GM12878 (cell line): ENCODE results near the gene TRAF3IP1. TPM values are rescaled to one million over a fixed set of nuclear protein-coding genes. Genes with fewer than 3 reads are reported as not detected.
"Not testable (repeated sequence)": the region's sequence is repeated elsewhere in the genome, so short reads cannot be mapped to it uniquely, and the experiment has no call there.

ENCODE experiments used
- ATAC-seq: fragments of 200-7000 bp; cut with Tn5 transposase; 3 replicates; pipeline ENCODE4 v1.9.1; 2020; ENCODE audit warnings: mild to moderate bottlenecking, moderate library complexity
- BruUV-seq: library from RNA; stranded (reverse); fragments of 400-500 nt; replicated peaks from 2 replicates; lab custom pipeline; 2021; lab: Mats Ljungman, UMichigan
- CTCF ChIA-PET: fragments of 300-600 bp; sonication (Branson Sonifier 250); formaldehyde crosslinking; extraction: SDS; loops from one replicate; lab custom pipeline; 2021; ENCODE audit warnings: inconsistent platforms; lab: Yijun Ruan, JAX
- POLR2A ChIA-PET: fragments of 350-600 bp; formaldehyde crosslinking; extraction: SDS; loops from one replicate; lab custom pipeline; 2021; ENCODE audit warnings: inconsistent platforms; lab: Charles Lee
- RAD21 ChIA-PET: fragments of 300-600 bp; sonication (Branson Sonifier 250); formaldehyde crosslinking; loops from one replicate; lab custom pipeline; 2023; ENCODE audit warnings: antibody characterized with exemption; ENCODE audit not compliant: unreplicated experiment; lab: Charles Lee
- SMC1A ChIA-PET: fragments of 300-600 bp; sonication (Branson Sonifier 250); formaldehyde crosslinking; loops from one replicate; lab custom pipeline; 2023; ENCODE audit not compliant: unreplicated experiment, uncharacterized antibody; lab: Charles Lee
- DNase-seq: peaks from one replicate; pipeline ENCODE4 v3.0.0-alpha.2; 2011; ENCODE audit warnings: low read depth, low spot score
- FAIRE-seq: peaks from 3 replicates; lab custom pipeline; 2011; peaks lifted over from hg19 to GRCh38; lab: Jason Lieb, UNC
- H2AFZ ChIP-seq: 2 replicates; pipeline ENCODE4 v1.6.0; 2011; ENCODE audit warnings: low read depth, low read length, control low read depth; ENCODE audit not compliant: control insufficient read depth
- H3K27ac ChIP-seq: 2 replicates; pipeline ENCODE4 v1.5.1; 2011; ENCODE audit warnings: control low read depth; ENCODE audit not compliant: control insufficient read depth, insufficient read depth
- H3K27me3 ChIP-seq, 2 experiments: replicated peaks in 1 of 2; 2 replicates each; pipeline versions ENCODE4 v1.6.0 to v1.6.1; 2011; ENCODE audit warnings: low read length in 1 of 2; ENCODE audit not compliant: control insufficient read depth in 2 of 2, insufficient read depth in 2 of 2
- H3K36me3 ChIP-seq, 2 experiments: 2 replicates each; pipeline ENCODE4 v1.5.1; 2011; ENCODE audit warnings: low read length in 1 of 2; ENCODE audit not compliant: control insufficient read depth in 2 of 2, insufficient read depth in 2 of 2
- H3K4me1 ChIP-seq: 2 replicates; pipeline ENCODE4 v1.6.1; 2011; ENCODE audit warnings: mild to moderate bottlenecking, low read length, moderate library complexity, mixed read lengths; ENCODE audit not compliant: control insufficient read depth, insufficient read depth
- H3K4me2 ChIP-seq: 2 replicates; pipeline ENCODE4 v1.6.0; 2011; ENCODE audit warnings: control low read depth; ENCODE audit not compliant: control insufficient read depth, insufficient read depth
- H3K4me3 ChIP-seq: fragments of 200-600 bp; sonication (generic); 2 replicates; pipeline ENCODE4 v1.5.1; 2016
- H3K79me2 ChIP-seq: 2 replicates; pipeline ENCODE4 v1.6.0; 2011; ENCODE audit warnings: low read length; ENCODE audit not compliant: control insufficient read depth, insufficient read depth
- H3K9ac ChIP-seq: 2 replicates; pipeline ENCODE4 v1.8.0; 2011; ENCODE audit warnings: low read length, control low read depth, mixed read lengths; ENCODE audit not compliant: control insufficient read depth, insufficient read depth
- H3K9me3 ChIP-seq: replicated peaks from 3 replicates; pipeline ENCODE4 v1.5.1; 2011; ENCODE audit warnings: mild to moderate bottlenecking, low read length; ENCODE audit not compliant: control insufficient read depth, insufficient read depth
- H4K20me1 ChIP-seq: 2 replicates; pipeline ENCODE4 v1.6.0; 2011; ENCODE audit not compliant: control insufficient read depth, insufficient read depth
- BRCA1 ChIP-seq: IDR thresholded peaks from 2 replicates; pipeline ENCODE4 v1.6.1; 2011; ENCODE audit warnings: low read depth, low read length, improper control_type of control experiment
- CTCF ChIP-seq, 3 experiments: IDR thresholded peaks in 2 of 3; conservative IDR thresholded peaks in 1 of 3; 2 replicates each; pipeline ENCODE4 v1.5.1; 2011; ENCODE audit warnings: low read depth in 3 of 3, low read length in 3 of 3, mild to moderate bottlenecking in 3 of 3, control low read depth in 2 of 3, moderate library complexity in 2 of 3, inconsistent platforms in 1 of 3, mixed read lengths in 1 of 3; ENCODE audit not compliant: control insufficient read depth in 2 of 3, insufficient read depth in 1 of 3; ENCODE audit errors: extremely low read depth in 1 of 3
- SUPT20H ChIP-seq: IDR thresholded peaks from 2 replicates; pipeline ENCODE4 v1.6.1; 2011; ENCODE audit warnings: low read depth, mild to moderate bottlenecking, low read length, moderate library complexity, borderline replicate concordance; ENCODE audit not compliant: control insufficient read depth
- ZSCAN29 ChIP-seq: fragments of 450-650 bp; IDR thresholded peaks from 2 replicates; pipeline ENCODE4 v1.6.1; 2017; ENCODE audit warnings: mild to moderate bottlenecking, moderate library complexity
- WGBS: methylation state at CpG from one replicate; pipeline ENCODE4 v1.1.6; 2016; ENCODE audit warnings: low lambda C conversion rate; ENCODE audit not compliant: insufficient replicate concordance, insufficient coverage; ENCODE audit errors: missing lambda C conversion rate; 5-methylcytosine and 5-hydroxymethylcytosine counted together
- in situ Hi-C: fragments of 300-500 bp; cut with MboI; formaldehyde crosslinking; loops from 9 replicates; pipeline ENCODE4 v1.14.3; 2018; ENCODE audit warnings: mixed read lengths
- intact Hi-C: fragments of 100-400 bp; cut with micrococcal nuclease; formaldehyde crosslinking; loops from one replicate; pipeline ENCODE4 v1.14.2; 2022; ENCODE audit not compliant: unreplicated experiment
- polyA plus RNA-seq, 11 experiments: library from polyadenylated mRNA; depleted of rRNA in 4 of 11; unstranded in 6 of 11; stranded (reverse) in 5 of 11; fragments of >200 nt; fragmentation: Nextera tagmentation in 4 of 11; fragmentation: Illumina TruSeq in 1 of 11; extraction: Ambion mirVana in 4 of 11; extraction: Trizol in 1 of 11; gene quantifications; 1 replicate in 1 of 11; 2 replicates in 10 of 11; pipeline versions ENCODE4 v1.2.1 to v1.2.3, GENCODE V29; 2011 to 2016; ENCODE audit warnings: inconsistent platforms in 2 of 11, missing spikeins in 2 of 11, low read depth in 1 of 11
- total RNA-seq, 4 experiments: library from RNA; depleted of rRNA in 3 of 4; stranded (reverse); fragments of >200 nt in 3 of 4; fragmentation: Illumina TruSeq in 1 of 4; extraction: Trizol in 1 of 4; gene quantifications; 2 replicates each; pipeline versions ENCODE4 v1.2.1 to v1.2.3, GENCODE V29; 2013 to 2021
- TF ChIP-seq, protein P1 (sequence below): IDR thresholded peaks from 2 replicates; pipeline ENCODE4 v1.6.1; 2011; ENCODE audit warnings: low read depth, mild to moderate bottlenecking, low read length, moderate library complexity, borderline replicate concordance; ENCODE audit errors: extremely low read depth

The TRAF3IP1 gene
- total and polyA plus RNA-seq, 10 of the 15 experiments (the other 5 are each of a cell fraction or from before 2014, with no cell fraction given) = 1.6 to 7.5 (median 3.6) TPM

DNA sequence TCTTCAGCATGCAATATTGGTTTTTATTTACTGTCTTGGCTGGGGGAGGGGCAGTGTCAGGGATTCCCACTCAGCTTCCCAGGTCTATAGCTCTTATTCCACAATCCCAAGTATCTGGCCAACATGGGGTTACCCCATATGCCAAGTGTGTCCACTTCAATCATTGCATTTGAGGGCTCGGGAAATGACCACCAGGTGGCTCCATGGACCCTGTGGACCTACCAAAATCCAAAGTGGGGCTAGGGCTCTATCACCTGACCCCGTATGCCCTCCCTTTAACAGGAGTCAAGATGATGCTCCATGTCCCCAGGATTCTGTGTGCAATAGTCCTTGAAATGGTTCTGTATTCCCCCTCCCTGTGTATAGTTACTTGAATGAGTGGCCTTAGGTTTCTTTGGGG lies 12.1 kb upstream of the TRAF3IP1 start:
- intact Hi-C loops = no loop called here
- RAD21 ChIA-PET = no interaction called here
- 42% methylated on average over 2 of the region's 2 CpGs for WGBS
- Histone ChIP-seq H3K79me2 (no peaks in the 10 kb centered on the region), H3K4me3 (no peak overlapping the region), H3K4me1 (peaks cover 4% of the 10 kb centered on the region), H3K27ac (no peak overlapping the region), H3K36me3 (no peaks in the 10 kb centered on the region)
- no TSS peak for BruUV-seq
- POLR2A ChIA-PET = no interaction called here
- TF ChIP-seq BRCA1 = no peak
- TF ChIP-seq, protein P1, sequence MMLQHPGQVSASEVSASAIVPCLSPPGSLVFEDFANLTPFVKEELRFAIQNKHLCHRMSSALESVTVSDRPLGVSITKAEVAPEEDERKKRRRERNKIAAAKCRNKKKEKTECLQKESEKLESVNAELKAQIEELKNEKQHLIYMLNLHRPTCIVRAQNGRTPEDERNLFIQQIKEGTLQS = no peak
- no peak for TF ChIP-seq ZSCAN29
- TF ChIP-seq SUPT20H = no peak
- peak in 2 of 3 experiments; percentile 21 to 26; a peak in 2 of 6 replicates for TF ChIP-seq CTCF (IDR thresholded peaks at IDR 0.05 in 2 of 3, conservative IDR thresholded peaks at IDR 0.05 in 1 of 3; ENCODE audit: control insufficient read depth in 2 of 3, extremely low read depth in 1 of 3, insufficient read depth in 1 of 3, low read depth in 3 of 3, low read length in 3 of 3)
- TF ChIP-seq, all 136 proteins: peak for 1
- SMC1A ChIA-PET = no interaction called here
- H4K20me1 ChIP-seq = no peaks in the 10 kb centered on the region
- no peaks in the 10 kb centered on the region; a peak in 1 of 4 replicates for H3K27me3 ChIP-seq
- H3K4me2 ChIP-seq = no peak overlapping the region
- ATAC-seq (no peak; the same call in 2 of the 3 replicates), DNase-seq (no peak), FAIRE-seq (no peak)
- no peak overlapping the region for H3K9ac ChIP-seq
- in situ Hi-C loops = no loop called here
- CTCF ChIA-PET = interaction anchor here (1.1 to 1.3 kb wide), 3 partner anchors 8 to 202 kb away, joined by 3 to 4 read pairs (median 3); no protein-coding TSS in a partner anchor
- H2AFZ ChIP-seq = no peak overlapping the region
- no peaks in the 10 kb centered on the region for H3K9me3 ChIP-seq

- H3K4me3 ChIP-seq, FAIRE-seq, H3K27ac ChIP-seq, BruUV-seq, H3K36me3 ChIP-seq, DNase-seq, POLR2A ChIA-PET, SMC1A ChIA-PET, H3K27me3 ChIP-seq, in situ Hi-C loops, H3K9me3 ChIP-seq, ATAC-seq, H3K9ac ChIP-seq, H3K4me1 ChIP-seq, H3K79me2 ChIP-seq, H2AFZ ChIP-seq, H3K4me2 ChIP-seq, RAD21 ChIA-PET, intact Hi-C loops, H4K20me1 ChIP-seq: not testable (repeated sequence)
- WGBS = 8% methylated on average over 14 of the region's 14 CpGs
- CTCF ChIA-PET = interaction anchor here (1.3 kb wide), 1 partner anchor 11 kb away, joined by 5 read pairs; no protein-coding TSS in a partner anchor
Observed at GRCh38 chr2:238310721-238311120, 9.6 kb upstream of the TRAF3IP1 start.
